Measurements from ENCODE around the gene NRIP1.

Gene NRIP1

DNA sequence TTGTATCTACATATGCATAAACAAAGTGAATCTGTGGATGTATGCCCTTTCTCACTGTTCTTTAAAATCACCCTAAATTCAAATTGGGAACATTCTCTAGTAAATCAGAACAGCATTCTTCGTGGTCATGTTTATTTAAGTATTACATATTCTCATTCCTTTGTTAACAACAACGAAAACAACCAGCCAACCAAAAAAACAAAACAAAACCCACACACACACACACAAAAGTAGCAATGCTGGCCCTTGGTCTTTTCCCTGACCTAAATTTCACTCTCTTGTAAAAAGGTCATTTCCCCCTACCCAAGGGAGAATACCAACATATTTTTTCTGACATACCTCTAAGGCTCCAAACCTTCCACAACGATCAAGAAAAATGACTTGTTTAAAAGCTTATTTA is 102.6 kb downstream of the NRIP1 start:
- H3K36me3 ChIP-seq (replicated peaks) = peaks cover 27% of the 10 kb centered on the region
- H3K27ac ChIP-seq = no peak overlapping the region
- DNase-seq = no peak
- in situ Hi-C loops (cut with HindIII; ENCODE audit: low pct_ligation_motif_present, low sequenced_read_pairs) = no loop called here
- H3K27me3 ChIP-seq (replicated peaks) = no peaks in the 10 kb centered on the region
- H3K4me3 ChIP-seq (ENCODE audit: low read depth, low read length) = no peak overlapping the region
- TF ChIP-seq, protein P1, sequence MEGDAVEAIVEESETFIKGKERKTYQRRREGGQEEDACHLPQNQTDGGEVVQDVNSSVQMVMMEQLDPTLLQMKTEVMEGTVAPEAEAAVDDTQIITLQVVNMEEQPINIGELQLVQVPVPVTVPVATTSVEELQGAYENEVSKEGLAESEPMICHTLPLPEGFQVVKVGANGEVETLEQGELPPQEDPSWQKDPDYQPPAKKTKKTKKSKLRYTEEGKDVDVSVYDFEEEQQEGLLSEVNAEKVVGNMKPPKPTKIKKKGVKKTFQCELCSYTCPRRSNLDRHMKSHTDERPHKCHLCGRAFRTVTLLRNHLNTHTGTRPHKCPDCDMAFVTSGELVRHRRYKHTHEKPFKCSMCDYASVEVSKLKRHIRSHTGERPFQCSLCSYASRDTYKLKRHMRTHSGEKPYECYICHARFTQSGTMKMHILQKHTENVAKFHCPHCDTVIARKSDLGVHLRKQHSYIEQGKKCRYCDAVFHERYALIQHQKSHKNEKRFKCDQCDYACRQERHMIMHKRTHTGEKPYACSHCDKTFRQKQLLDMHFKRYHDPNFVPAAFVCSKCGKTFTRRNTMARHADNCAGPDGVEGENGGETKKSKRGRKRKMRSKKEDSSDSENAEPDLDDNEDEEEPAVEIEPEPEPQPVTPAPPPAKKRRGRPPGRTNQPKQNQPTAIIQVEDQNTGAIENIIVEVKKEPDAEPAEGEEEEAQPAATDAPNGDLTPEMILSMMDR (IDR thresholded peaks at IDR 0.05; ENCODE audit: low read depth, low read length, missing control alignments) = no peak

DNA sequence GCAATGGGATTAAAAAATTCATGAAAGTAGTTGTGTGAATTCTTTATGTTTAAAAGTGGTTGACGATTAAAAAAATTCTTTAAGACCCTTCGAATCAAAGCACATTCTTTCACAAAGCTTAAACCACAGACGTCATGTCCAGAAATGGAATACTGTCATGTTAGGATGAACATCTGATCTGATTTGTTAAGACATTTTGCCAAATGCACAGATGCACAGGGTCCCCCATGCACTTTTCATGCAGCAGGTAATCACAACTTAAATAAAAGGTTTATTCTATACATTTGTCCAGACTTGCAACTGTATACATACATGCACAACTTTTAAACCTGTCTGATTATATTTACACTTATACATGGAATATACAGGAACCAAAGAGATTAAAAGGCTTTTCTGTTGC is 103.3 kb downstream of the NRIP1 start:
- no peak overlapping the region for H3K27ac ChIP-seq
- no peaks in the 10 kb centered on the region for H3K27me3 ChIP-seq (replicated peaks)
- in situ Hi-C loops (cut with HindIII; ENCODE audit: low pct_ligation_motif_present, low sequenced_read_pairs) = no loop called here

DNA sequence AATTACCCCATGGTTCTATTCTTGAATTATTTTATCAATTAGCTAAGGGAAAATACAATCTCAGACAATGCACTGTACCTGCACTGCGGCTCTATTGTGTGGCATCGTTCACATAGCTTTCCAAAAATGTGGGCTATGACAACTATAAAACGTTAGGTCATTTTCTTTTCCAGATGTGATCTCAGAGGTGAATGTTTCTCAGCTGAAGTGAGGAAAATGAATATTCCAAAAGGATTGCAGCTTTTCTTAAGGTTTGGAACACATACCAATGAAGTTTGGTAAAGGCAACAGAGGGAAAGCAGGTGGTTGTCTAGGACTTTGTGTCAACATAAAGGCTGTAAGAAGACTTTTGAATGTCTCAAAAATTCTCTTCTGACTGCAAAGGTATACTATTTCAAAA is 105.5 kb downstream of the NRIP1 start:
- Histone ChIP-seq H3K36me3 (replicated peaks) (peaks cover 10% of the 10 kb centered on the region), H3K4me3 (ENCODE audit: low read depth, low read length) (no peak overlapping the region), H3K27me3 (replicated peaks) (no peaks in the 10 kb centered on the region), H3K27ac (peak overlapping the region; percentile 11)
- DNase-seq = no peak
- in situ Hi-C loops (cut with HindIII; ENCODE audit: low pct_ligation_motif_present, low sequenced_read_pairs) = no loop called here
- TF ChIP-seq, protein P1 (IDR thresholded peaks at IDR 0.05; ENCODE audit: low read depth, low read length, missing control alignments) = no peak

More for the DNA sequence above, 103.3 kb downstream of the NRIP1 start:
- TF ChIP-seq, protein P1 (IDR thresholded peaks at IDR 0.05; ENCODE audit: low read depth, low read length, missing control alignments) = no peak
- Histone ChIP-seq H3K4me3 (ENCODE audit: low read depth, low read length) (no peak overlapping the region), H3K36me3 (replicated peaks) (peaks cover 20% of the 10 kb centered on the region)
- DNase-seq = no peak

DNA sequence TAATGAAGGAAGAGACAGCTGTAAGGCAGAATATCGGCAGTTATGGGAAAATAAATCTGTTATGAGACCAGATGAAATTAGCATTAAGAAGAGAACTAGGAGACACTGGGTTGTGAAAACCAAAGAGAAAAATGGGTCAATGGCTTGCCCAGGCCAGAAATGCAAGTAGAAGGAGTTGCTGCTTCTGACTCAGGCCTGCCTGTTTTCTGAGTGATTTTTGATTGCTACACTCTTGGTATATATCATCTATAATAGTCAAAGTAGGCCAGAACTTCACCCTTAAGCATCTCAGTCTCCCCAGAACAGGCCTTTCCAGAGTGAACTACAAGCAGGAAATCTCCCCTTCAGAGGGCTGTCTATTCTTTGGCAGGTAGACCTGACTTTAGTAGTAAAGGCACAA is 107.0 kb downstream of the NRIP1 start:
- TF ChIP-seq, protein P1 (IDR thresholded peaks at IDR 0.05; ENCODE audit: low read depth, low read length, missing control alignments) = no peak
- no peak overlapping the region for H3K4me3 ChIP-seq (ENCODE audit: low read depth, low read length)
- in situ Hi-C loops (cut with HindIII; ENCODE audit: low pct_ligation_motif_present, low sequenced_read_pairs) = no loop called here
- peaks cover 3% of the 10 kb centered on the region for H3K36me3 ChIP-seq (replicated peaks)
- no peak for DNase-seq
- peak overlapping the region; percentile 64 for H3K27ac ChIP-seq
- H3K27me3 ChIP-seq (replicated peaks) = no peaks in the 10 kb centered on the region

DNA sequence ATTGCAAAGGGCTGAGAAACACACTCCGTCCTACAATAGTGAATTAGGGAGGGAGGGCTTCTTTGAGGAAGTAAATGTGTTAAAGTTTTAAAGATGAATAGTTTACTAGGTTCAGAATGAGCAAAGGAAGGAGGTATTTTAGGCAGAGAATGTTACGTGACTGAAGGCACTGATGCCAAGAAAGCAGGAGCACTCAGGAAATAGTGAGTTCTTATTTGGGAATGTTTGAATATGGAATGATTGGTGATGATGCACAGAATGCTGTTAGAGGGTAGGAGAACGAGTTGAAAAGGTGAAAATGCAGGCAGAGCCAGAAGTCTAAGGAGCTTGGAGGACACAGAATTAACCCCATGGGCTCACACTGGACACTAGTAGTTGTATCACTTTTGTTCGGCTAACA is 108.0 kb downstream of the NRIP1 start:
- Histone ChIP-seq H3K36me3 (replicated peaks) (peaks cover 3% of the 10 kb centered on the region), H3K27ac (peak overlapping the region; percentile 64), H3K4me3 (ENCODE audit: low read depth, low read length) (no peak overlapping the region), H3K27me3 (replicated peaks) (no peaks in the 10 kb centered on the region)
- TF ChIP-seq, protein P1 (IDR thresholded peaks at IDR 0.05; ENCODE audit: low read depth, low read length, missing control alignments) = no peak
- DNase-seq = peak; percentile 53
- in situ Hi-C loops (cut with HindIII; ENCODE audit: low pct_ligation_motif_present, low sequenced_read_pairs) = no loop called here

DNA sequence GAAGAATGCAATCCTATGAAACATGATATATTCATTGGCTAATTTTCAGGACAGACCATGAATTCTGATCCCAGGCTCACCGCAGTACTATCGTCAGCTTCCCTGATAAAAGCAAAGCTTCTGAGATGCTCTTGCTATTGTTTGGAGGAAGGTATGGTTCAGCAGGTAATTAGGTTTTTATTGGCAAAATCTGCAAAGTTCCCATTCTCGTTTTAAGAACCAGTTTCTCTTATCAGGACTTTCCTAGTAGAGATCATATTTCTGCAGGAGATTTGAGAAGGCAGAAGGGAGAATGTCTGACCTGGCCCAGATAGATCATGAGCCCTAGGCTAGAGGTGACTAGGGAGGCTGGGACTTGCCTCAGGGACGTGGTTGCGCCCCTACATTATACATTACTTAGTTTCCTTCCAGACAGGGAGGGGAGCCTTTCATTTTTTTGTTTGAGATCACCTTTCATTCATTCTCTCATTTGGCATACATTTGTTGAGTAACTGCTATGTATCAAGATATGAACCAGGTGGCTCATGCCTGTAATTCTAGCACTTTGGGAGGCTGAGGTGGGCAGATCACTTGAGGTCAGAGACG is 108.8 kb downstream of the NRIP1 start:
- H3K27ac ChIP-seq = peak overlapping the region; percentile 9
- in situ Hi-C loops (cut with HindIII; ENCODE audit: low pct_ligation_motif_present, low sequenced_read_pairs) = no loop called here
- H3K27me3 ChIP-seq (replicated peaks) = no peaks in the 10 kb centered on the region
- TF ChIP-seq, protein P1 (IDR thresholded peaks at IDR 0.05; ENCODE audit: low read depth, low read length, missing control alignments) = no peak
- H3K4me3 ChIP-seq (ENCODE audit: low read depth, low read length) = no peak overlapping the region
- H3K36me3 ChIP-seq (replicated peaks) = no peaks in the 10 kb centered on the region
- no peak for DNase-seq

Data from brain microvascular endothelial cell (primary cell).